Measurements from ENCODE around the gene KIAA1210. TPM values are rescaled to one million over a fixed set of nuclear protein-coding genes. Genes with fewer than 3 reads are reported as not detected.
"Not testable (repeated sequence)": the region's sequence is repeated elsewhere in the genome, so short reads cannot be mapped to it uniquely, and the experiment has no call there.

KIAA1210 gene
- total RNA-seq, 4 donors from 2014 or later: 0.09 TPM; not detected in 3

DNA sequence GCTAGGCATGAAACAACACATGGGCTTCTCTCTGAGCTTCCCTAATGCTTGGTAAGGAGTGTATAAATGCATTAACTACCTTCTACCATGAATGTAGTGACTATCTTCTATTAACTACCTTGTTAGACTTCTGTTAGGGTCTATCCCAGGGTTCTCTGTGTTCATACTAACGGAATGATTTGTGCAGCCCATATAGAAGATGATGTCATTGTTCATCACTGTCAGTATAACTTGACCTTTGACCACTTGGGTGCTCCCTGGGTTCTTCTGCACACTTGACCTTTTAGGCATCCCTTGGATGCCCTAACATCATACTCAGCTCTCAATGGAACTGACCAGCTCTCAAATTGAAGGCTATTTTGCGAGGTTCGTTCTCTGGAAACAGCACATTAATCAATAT, 85.6 kb downstream of the KIAA1210 start:
- DNase-seq (ENCODE audit: low spot score): no peak
- ATAC-seq (ENCODE audit: low FRiP score): no peak
- TF ChIP-seq, protein P1, sequence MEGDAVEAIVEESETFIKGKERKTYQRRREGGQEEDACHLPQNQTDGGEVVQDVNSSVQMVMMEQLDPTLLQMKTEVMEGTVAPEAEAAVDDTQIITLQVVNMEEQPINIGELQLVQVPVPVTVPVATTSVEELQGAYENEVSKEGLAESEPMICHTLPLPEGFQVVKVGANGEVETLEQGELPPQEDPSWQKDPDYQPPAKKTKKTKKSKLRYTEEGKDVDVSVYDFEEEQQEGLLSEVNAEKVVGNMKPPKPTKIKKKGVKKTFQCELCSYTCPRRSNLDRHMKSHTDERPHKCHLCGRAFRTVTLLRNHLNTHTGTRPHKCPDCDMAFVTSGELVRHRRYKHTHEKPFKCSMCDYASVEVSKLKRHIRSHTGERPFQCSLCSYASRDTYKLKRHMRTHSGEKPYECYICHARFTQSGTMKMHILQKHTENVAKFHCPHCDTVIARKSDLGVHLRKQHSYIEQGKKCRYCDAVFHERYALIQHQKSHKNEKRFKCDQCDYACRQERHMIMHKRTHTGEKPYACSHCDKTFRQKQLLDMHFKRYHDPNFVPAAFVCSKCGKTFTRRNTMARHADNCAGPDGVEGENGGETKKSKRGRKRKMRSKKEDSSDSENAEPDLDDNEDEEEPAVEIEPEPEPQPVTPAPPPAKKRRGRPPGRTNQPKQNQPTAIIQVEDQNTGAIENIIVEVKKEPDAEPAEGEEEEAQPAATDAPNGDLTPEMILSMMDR (IDR thresholded peaks at IDR 0.05): no peak

DNA sequence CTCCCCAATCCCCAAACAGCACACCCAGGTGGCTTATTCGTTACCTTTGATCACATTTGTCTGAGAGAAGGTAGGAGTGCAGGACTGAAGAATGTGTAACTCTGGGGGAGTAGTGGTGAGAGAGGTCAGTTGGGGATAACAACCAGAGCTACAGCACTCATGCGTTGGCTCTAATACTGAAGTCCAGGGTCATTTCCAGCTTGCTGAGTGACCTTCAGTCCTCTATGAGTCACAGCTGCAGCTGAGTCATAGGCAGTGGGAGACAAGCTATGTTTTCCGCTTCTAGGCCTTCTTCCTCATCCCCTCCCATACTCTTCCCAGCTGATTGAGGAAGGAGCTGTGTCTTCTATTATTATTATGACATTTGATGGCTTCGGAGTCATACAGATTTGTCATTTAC, 86.4 kb downstream of the KIAA1210 start:
- TF ChIP-seq, protein P1 (IDR thresholded peaks at IDR 0.05): no peak
- peak; percentile 93 for ATAC-seq (ENCODE audit: low FRiP score)
- peak; percentile 56 for DNase-seq (ENCODE audit: low spot score)

DNA sequence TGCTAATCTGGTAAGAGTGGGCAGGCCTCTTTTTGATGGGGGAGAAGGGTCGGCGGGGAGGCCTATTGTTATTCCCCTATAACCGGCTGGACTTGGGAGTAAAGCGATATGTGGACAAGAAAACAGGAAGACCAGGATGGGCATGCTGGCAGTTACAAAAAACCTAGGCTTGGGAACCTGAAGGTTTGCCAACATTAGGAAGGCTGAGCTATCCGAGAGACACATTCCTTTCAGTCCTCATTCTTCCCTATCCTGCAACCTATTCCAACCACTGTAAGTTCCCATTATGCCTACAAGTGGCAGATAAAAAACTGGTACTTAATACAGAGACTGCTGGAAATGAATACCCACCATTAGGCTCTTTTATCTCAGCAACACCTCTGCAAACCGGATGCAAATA, 87.2 kb downstream of the KIAA1210 start:
- DNase-seq (ENCODE audit: low spot score) (no peak), ATAC-seq (ENCODE audit: low FRiP score) (no peak)
- TF ChIP-seq, protein P1 (IDR thresholded peaks at IDR 0.05): no peak

DNA sequence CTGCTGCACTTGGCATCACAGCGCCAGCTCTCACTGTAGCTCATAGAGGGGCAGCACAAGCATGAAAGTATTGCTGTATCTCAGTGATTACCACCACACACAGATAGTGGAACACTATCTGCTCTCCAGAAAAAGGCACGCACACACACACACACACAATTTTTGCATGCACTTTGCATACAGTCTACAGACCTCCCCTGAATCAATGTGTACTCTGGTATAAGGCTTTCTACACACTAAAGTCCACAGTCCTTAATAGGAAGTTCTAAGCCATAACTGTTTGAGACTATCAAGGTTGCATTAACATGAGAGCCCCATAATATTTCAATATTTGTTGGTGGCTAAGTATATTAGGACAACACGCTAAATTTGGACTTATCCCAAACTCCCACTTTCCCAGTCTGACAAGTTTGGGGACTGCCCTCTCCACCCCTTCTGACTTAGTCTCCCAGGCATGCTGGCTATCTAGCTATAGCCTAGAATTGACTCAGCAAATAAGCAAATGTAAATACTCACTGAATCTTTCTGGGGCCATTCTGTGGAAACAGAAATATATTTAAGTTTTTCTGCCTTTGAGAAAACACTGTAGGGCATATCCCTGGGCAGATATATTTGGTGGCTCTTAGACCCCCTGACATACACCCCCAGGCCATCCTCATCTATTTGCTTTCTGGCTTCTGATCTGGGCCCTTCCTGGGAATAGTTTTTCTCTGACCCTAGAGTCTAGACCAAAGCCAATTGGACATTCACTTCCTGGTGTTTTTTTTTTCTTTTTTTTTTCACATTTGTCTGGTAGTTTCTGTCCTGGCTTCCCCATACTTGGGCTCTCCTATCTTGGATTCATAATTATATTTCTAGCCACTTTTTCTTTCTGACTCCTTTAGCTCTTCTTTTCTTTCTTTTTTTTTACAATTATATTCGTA, 91.2 kb downstream of the KIAA1210 start:
- no peak for ATAC-seq (ENCODE audit: low FRiP score)
- TF ChIP-seq, protein P1 (IDR thresholded peaks at IDR 0.05): no peak
- no peak for DNase-seq (ENCODE audit: low spot score)

DNA sequence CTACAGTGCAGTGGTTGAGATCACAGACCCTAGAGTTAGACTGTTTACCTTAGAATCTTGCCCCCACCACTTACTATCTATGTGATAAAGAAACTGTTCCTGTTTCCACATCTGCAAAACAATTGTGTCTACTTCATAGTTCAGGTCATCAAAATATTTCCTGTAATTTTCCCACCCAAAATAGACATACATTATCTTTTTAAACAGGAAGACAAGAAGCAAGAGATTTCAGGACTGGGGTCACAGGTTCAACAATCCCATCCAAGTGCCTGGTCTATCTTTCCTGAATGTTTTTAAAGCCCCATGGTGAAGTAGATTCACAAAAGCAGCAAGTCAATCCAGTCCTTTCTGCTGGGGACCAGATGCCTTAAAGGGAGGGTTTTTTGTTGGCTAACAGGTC, 96.6 kb downstream of the KIAA1210 start:
- TF ChIP-seq, protein P1 (IDR thresholded peaks at IDR 0.05): no peak
- no peak for ATAC-seq (ENCODE audit: low FRiP score)

DNA sequence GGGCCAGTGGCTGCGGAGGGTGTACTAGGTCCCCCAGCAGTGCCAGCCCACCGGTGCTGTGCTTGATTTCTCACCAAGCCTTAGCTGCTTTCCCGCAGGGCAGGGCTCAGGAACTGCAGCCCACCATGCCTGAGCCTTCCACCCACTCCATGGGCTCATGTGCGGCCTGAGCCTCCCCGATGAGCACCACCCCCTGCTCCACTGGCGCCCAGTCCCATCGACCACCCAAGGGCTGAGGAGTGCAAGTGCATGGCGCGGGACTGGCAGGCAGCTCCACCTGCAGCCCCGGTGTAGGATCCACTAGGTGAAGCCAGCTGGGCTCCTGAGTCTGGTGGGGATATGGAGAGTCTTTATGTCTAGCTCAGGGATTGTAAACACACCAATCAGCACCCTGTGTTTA, 98.0 kb downstream of the KIAA1210 start:
- ATAC-seq (ENCODE audit: low FRiP score); DNase-seq (ENCODE audit: low spot score): not testable (repeated sequence)

More for the DNA sequence above, 96.6 kb downstream of the KIAA1210 start:
- DNase-seq (ENCODE audit: low spot score): no peak

DNA sequence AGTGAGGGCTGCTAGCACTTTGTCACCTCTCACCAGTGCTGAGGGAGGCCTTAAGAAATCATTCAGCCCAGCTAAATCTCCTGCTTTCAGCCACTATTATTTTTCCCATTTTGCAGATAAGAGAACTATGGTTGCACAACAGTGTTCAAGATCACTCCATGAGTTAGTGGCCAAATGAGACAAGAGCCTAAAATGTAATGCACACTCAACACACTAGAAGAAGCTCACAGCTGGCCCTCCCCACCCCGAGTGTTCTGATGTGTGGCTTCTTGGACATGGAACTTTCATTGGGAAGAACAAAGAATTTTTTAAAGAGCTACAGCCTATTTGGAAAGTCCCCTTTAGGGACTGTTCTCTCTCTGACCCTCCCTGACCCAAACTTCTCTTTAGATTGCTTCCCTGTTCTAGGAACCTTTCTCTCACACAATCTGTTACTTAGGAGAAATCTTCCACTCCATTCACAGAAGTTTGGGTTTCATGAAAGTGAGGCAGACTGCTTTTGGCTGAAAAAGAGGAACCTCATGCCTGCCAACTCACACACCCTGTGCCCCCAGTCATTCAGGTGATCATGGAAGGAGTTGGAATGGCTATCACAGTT, 98.8 kb downstream of the KIAA1210 start:
- ATAC-seq (ENCODE audit: low FRiP score): no peak
- DNase-seq (ENCODE audit: low spot score): no peak
- TF ChIP-seq, protein P1 (IDR thresholded peaks at IDR 0.05): no peak

Other genes starting within 250 kb of the KIAA1210 start
- 10 to 100 TPM; 15.1 to 54.4 (median 27.3) TPM for gene LONRF3, start 153.2 kb downstream of the KIAA1210 start, total RNA-seq
- gene CT47C1, start 54.8 kb downstream of the KIAA1210 start, total RNA-seq: not detected
- gene PGRMC1, start 108.5 kb upstream of the KIAA1210 start, total RNA-seq: 100 to 1,000 TPM; 130 to 296 (median 178) TPM